ENCODE results near the gene MRPL47.

- TF ChIP-seq, protein P1, sequence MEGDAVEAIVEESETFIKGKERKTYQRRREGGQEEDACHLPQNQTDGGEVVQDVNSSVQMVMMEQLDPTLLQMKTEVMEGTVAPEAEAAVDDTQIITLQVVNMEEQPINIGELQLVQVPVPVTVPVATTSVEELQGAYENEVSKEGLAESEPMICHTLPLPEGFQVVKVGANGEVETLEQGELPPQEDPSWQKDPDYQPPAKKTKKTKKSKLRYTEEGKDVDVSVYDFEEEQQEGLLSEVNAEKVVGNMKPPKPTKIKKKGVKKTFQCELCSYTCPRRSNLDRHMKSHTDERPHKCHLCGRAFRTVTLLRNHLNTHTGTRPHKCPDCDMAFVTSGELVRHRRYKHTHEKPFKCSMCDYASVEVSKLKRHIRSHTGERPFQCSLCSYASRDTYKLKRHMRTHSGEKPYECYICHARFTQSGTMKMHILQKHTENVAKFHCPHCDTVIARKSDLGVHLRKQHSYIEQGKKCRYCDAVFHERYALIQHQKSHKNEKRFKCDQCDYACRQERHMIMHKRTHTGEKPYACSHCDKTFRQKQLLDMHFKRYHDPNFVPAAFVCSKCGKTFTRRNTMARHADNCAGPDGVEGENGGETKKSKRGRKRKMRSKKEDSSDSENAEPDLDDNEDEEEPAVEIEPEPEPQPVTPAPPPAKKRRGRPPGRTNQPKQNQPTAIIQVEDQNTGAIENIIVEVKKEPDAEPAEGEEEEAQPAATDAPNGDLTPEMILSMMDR (IDR thresholded peaks at IDR 0.05), result no peak
- TF ChIP-seq POLR2A (IDR thresholded peaks at IDR 0.05) (no peak), POLR2AphosphoS5 (IDR thresholded peaks at IDR 0.05) (no peak)
Observed at GRCh38 chr3:179542375-179542774, 62.1 kb downstream of the MRPL47 start.
